ENCODE measurements around the gene TBCD.
"Not testable (repeated sequence)": the region's sequence is repeated elsewhere in the genome, so short reads cannot be mapped to it uniquely, and the experiment has no call there.

Gene TBCD

DNA sequence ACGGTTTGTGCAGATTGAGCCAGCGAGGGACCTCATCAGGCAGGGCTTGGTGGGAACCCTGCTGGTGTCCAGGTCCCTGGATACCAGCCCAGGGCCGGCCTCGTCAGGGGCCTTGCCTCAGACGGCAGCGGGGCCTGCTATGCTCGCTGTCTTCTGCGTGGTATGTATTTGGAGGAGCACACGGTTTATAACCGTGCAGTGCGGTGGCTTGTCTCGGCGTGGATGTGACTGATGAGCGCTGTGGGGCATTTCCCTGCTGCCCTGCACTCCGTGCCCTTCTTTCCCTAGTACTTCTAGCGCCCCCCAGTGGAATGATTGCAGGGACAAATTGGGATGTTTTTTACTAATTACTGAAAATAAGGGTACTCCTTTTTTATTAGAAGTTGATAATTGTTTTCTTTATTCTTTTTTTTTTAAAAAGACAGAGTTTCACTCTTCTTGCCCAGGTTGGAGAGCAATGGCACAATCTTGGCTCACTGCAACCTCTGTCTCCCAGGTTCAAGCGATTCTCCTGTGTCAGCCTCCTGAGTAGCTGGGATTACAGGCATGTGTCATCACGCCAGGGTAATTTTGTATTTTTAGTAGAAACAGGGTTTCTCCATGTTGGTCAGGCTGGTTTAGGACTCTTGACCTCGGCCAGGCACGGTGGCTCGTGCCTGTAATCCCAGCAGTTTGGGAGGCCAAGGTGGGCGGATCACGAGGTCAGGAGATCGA lies 15.3 kb downstream of the TBCD start:
- peak; percentile 54 for DNase-seq (ENCODE audit: low spot score)

DNA sequence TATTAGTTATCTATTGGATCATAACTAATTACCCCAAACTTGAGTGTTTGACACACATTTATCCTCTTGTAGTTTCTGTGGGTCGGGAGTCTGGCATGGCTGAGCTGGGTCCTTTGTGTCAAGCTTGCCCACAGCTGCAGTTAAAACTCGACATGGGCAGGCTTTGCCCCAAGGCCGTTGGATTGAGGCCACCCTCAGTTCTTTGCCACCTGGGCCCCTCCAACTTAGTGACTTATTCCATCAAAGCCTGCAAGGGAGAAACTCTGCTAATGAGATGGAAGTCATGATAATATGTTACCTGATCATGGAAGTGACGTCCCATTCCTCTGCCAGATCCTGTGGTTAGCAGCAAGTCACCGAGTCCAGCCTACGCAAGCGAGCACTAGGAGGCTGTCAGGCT lies 17.2 kb downstream of the TBCD start:
- no peak for DNase-seq (ENCODE audit: low spot score)

DNA sequence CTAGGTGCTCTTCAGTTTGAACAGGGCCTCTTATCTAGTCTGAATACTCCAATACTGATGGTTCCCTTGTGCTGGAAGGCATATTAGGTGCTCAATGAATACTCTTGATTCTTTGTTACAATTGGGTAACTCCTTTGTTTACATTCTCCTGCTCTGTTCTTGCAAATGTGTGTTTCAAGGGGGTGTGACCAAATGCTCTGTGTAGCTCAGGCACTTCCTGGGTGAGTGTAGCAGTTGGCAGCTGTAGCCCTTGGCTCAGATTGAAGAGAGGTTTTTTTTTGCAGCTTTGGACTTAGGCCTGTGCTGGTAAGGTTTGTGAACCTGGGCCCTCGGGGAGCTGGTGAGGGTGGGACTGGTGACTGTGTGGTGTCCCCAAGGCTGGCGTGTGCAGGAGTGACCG lies 20.2 kb downstream of the TBCD start:
- DNase-seq (ENCODE audit: low spot score) = peak; percentile 72

DNA sequence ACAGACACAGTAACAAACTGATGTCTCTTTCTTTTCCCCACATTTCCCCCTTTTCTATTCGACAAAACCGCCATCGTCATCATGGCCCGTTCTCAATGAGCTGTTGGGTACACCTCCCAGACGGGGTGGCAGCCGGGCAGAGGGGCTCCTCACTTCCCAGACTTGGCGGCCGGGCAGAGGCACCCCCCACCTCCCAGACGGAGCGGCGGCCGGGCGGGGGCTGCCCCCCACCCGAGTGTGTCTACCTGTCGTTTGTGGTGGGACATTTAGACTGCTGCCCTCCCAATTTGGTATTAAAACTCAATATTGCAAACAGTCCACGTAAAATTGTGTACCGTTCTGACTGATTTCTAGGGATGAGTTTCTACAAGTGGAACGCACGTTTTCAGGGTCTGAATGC lies 22.6 kb downstream of the TBCD start:
- not testable (repeated sequence) for DNase-seq (ENCODE audit: low spot score)

DNA sequence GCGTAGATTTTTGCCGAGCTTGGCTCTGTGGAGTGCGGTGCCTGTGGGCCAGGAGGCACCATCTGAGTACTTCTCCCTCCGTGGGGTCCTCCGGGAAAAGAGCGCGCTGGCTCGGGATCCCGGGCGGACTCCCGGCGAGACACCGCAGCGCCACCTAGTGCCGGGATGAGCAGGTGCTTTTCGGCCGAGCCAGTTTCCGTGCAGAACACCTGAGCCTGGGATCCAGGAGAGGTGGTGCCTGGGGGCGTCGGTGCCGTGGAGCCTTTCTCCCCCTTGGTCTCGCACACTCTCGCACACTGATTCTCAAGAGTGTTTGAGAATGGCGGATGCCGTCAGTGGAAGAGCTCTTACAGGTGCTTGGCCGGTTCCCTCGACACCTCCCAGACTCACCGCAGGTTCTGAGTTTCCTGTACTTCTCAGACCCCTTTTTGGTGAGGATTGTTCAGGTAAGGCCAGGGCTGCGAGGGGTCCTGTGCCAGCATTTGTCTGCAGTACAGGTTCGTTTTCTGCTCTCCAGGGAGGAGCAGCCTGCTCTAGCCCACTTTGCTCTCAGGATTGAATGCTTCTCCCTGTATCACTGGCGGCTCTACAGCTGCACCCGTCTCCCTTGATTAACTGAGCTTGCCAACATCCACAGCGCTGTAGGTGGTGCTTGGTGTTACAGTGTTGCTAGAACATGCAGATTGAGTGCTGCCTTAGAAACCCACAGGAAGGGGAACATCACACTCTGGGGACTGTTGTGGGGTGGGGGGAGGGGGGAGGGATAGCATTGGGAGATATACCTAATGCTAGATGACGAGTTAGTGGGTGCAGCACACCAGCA lies 23.3 kb downstream of the TBCD start:
- DNase-seq (ENCODE audit: low spot score) = peak; percentile 93

DNA sequence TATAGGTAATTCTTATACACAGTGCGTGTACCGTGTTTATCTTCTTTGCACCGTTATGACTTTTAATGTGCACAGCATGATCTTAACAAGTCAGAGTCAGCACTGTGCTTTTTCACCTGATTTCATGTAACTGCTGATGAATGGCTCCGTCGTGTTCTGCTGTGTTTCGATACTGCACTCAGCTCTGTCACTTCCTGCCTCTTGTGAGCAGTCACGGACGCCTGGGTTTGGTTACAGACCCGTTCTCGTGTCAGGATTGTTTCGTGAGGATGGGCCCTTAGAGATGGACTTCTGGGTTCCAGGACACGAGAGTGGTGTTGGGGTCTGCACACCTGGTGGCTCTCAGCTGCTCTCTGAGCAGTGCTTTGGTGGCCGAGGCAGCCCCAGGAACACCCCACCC lies 24.6 kb downstream of the TBCD start:
- DNase-seq (ENCODE audit: low spot score) = no peak

DNA sequence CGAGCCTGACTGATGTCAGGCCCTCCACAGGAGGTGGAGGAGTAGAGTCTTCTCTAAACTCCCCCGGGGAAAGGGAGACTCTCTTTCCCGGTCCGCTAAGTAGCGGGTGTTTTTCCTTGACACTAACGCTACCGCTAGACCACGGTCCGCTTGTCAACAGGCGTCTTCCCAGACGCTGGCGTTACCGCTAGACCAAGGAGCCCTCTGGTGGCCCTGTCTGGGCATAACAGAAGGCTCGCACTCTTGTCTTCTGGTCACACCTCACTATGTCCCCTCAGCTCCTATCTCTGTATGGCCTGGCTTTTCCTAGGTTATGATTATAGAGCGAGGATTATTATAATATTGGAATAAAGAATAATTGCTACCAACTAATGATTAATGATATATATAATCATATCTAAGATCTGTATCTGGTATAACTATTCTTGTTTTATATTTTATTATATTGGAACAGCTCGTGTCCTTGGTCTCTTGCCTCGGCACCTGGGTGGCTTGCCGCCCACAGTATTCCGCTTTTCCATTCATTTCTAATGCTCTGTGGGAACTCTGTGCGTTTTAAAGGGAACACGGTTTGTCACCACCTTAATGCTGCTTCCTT lies 26.0 kb downstream of the TBCD start:
- DNase-seq (ENCODE audit: low spot score) = not testable (repeated sequence)

DNA sequence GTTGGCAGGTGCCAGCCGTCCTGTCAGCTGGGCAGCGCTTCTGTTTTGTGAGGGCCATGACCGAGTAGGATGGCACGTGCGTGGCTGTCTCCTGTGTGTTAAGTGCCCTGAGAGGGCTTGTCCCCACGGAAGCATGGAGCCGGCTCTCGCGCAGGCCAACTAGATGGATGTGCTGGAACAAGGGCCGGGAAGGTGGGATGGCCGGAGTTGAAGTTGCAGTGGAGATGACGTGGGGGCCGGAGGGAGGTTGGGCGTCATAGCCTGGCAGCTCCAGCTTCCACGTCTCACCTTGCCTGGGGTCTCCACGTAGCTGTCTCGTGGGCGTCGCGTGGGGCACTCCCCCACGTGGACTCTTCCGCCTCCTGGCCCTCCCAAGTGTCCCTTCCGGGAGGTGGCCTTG lies 27.7 kb downstream of the TBCD start:
- DNase-seq (ENCODE audit: low spot score) = no peak

DNA sequence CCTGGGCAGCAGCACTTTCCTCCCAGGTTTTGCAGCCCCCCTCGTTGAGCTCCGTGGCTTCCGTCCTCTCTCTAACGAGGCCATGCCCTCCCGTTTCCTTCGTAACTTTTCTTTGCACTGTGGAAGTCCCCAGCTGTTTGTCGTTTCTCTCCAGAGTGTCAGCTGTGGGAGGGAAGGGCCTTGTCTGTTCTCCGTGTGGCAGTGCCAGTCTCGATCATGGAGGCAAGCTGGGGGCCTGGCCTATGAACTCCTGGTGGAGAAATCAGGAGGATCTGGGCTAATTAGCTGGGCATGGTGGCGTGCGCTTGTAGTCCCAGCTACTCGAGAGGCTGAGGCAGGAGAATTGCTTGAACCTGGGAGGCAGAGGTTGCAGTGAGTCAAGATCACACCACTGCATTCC lies 28.3 kb downstream of the TBCD start:
- no peak for DNase-seq (ENCODE audit: low spot score)

DNA sequence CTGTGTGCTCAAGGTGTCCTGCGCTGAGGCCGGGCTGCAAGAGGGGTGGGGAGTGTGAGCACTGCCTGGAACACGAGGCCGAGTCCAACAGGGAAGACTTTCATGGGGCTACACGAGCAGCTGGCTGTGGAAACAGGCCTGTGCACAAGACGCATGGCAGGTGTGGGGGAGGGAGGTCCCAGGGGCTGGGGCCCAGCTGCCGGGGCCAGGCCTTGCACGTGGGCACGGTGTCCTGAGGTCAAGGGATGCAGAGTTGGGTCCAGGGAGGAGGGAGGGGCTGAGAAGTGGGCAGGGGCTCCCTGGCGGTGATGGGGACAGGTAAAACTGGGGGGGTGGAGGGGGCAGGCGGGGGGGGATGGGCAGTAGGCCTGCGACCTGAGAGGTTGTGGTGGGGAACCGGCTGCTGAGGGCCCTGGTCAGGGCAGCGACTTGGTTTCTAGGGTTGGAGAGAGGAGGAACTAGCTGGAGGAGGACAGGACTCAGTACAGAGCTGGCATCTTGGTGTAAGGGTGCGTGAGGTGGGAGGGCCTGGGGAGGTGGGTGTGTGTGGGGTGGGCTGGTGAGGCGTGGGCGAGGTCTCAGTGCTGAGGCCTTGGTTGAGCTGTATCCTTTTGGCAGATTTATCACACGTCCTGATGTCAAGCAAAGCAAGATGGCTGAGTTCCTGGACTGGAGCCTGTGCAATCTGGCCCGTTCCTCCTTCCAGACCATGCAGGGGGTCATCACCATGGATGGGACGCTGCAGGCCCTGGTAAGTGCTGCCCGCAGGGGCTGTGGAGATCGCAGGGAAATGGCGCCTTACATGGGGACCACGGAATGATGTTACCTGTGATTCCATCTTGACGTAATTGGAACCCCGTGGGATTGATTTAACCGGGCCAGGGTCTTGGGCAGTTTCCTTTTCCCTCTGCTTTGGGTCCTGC lies 29.4 kb downstream of the TBCD start:
- DNase-seq (ENCODE audit: low spot score) = no peak

DNA sequence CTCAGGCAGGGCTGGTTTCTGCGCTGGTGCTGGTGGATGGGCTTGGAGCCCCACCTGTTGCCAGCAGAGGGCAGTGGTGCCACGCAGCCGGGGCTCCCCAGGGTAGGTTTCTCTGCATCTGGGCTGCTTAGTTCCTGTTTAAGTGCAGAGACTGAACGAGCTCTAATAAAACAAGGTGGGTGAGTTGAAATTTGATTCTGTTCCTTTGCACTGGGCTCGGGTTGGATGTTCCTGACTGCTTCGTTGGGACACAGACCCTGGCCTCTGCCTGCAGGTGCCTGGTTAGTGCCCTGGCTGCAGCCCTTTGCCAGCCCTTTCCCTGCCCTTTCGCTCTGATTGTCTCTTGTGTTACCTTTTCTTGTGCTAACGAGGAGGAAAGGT lies 30.0 kb downstream of the TBCD start:
- DNase-seq (ENCODE audit: low spot score) = peak; percentile 97

DNA sequence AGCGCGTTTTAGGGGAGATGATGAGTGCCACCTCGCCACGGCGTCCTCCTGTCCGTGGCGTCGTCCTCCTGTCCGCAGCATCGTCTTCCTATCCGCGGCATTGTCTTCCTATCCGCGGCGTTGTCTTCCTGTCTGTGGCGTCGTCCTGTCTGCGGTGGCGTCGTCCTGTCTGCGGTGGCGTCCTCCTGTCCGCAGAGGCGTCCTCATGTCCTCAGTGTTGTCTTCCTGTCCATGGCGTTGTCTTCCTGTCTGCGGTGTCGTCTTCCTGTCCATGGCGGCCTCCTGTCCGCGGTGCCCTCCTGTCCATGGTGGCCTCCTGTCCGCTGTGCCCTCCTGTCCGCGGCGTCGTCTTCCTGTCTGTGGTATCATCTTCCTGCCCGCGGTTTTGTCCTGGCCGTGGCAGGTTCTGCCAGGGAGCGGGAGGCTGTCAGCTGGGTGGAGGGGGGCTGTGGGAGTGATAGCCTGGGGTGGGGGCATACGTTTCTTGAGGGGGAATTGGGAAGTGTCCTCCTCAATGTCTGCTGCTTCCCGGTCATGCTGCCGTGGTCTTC lies 30.9 kb downstream of the TBCD start:
- no peak for DNase-seq (ENCODE audit: low spot score)

DNA sequence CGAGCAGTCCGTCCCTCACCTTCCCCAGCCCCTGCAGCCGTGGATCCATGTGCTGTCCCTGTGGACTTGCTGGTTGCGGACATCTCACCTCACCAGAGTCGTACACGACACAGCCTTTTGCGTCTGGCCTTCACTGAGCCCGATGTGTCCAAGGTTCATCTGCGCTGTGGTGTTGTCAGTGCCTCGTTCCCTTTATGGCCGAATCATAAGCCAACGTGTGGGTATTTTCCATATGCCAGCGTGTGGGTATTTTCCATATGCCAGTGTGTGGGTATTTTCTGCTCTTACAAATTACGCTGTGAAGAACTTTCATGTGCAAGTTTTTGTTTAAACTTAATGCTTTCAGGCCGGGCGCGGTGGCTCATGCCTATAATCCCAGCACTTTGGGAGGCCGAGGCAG lies 31.6 kb downstream of the TBCD start:
- no peak for DNase-seq (ENCODE audit: low spot score)

DNA sequence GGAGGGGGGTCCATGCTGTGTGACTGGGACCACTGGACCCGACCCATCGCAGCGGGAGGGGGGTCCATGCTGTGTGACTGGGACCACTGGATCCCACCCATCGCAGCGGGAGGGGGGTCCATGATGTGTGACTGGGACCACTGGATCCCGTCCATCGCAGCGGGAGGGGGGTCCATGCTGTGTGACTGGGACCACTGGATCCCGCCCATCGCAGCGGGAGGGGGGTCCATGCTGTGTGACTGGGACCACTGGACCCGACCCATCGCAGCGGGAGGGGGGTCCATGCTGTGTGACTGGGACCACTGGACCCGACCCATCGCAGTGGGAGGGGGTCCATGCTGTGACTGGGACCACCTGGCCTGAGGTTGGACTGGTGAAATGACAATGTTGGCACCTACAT lies 33.7 kb downstream of the TBCD start:
- DNase-seq (ENCODE audit: low spot score) = not testable (repeated sequence)

DNA sequence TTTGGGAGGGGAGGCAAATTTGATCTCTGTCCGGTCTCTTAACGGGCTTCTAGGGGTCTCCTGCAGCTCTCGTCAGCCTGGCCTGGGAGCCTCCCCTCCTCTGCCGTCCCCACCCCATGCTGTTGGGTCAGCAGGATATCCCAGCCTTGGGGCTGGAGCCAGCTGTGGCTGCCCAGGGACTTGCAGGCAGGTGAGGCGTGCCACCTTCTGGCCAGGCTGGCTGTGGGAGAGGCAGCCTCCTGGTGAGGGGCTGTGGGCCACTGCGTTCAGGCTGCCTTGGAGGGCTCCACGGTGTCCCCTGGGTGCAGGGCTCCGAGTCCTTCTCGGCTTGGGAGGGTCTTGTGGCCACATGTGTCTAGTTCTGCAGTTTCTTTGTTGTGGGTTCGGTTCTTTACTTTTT lies 34.6 kb downstream of the TBCD start:
- DNase-seq (ENCODE audit: low spot score) = no peak

DNA sequence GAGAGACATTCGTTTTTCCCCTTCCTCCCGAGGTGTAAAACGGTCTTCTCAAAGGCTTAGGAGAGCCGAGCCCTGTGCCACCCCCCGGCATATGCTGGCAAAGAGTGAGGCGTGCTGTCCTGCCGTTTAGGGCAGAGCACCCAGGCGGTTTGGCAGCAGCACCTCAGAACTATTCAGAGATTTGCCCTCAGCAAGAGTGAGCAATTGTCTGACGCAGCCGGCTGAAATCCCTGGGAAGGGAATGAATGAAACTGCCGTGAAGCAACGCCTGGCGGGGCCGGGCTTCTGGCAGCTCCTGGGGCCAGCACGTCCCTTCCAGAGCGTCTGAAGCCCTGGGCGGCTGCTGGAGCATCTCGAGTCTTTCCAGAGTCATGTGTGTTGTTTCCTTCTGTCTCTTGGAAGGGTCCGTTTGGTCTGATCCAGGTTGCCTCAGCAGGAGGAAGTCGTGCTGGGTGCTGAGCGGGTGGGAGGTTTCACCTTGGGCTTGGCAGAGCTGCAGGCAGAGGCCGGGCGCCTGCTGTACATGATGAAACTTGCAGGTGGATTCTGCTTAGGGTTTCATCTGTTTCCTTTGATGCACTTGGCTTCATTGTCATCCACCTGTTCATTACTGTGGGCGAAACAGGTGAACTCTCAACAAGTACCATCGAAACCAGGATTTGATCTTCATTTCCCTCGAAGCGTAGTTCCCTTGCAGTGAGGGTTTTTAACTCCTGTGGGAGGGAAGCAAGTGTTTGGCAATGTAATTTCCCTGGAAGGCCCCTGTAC lies 35.4 kb downstream of the TBCD start:
- no peak for DNase-seq (ENCODE audit: low spot score)

DNA sequence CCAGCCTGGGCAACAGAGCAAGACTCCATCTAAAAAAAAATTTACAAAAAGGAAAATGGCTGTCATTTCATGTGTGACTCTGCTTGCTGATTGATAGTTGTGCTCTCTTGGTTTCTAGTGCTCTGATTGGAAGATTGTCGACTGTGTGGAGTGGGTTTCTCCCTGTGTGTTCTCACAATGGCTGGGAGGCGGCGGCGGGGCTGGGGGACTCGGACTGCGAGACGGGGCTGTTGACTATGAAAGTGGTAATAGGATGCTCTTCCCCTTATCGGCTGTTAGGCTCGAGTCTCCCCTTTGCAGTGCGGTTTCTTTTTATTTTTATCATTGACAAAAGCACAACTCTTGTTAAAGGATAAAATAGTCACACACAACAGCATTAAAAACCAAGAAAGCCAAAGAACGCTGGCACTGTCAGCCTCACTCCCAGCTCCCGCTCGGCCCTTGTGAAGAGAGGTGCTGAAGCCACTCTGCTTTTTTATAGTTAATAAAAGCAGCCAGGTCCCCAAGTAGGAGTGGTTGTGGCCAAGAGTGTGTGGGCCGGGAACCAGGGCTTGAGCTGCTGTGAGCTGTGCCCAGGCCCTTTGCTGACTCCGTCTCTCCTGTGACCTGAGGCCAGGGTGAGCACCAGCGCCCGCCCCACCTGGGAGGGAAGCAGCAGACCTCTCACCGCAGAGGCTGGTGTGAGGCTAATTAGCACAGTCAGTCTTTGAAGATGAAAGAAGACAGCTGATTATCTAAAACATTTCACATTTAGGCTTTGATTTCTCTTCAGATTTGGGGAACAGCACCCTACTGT lies 36.5 kb downstream of the TBCD start:
- DNase-seq (ENCODE audit: low spot score) = no peak

DNA sequence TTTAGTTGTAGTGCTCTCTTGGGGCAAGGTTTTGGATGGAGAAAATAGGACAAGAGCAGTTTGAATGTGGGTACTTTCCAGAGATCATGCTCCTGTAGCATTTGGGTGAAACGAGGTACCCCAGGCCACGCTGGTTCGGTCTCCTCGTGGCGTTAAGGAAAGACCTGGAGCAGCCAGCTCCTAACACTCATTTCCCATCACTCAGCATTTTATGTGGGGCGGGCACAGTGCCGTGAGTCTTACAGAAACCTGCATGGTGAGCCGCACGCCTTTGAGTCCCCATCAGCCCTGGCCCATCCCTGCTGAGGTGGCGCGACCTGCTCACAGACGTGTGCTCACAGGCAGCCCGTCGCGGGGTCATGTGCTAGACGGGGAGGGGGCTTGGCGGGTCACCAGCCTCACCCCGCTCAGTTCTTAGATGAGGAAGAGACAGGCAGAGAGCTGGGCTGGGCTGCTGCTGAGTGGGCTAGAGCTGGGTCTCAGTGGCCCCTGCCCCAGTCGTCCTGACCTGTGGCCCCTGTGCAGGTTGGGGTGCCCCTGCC lies 37.3 kb downstream of the TBCD start:
- DNase-seq (ENCODE audit: low spot score) = no peak

DNA sequence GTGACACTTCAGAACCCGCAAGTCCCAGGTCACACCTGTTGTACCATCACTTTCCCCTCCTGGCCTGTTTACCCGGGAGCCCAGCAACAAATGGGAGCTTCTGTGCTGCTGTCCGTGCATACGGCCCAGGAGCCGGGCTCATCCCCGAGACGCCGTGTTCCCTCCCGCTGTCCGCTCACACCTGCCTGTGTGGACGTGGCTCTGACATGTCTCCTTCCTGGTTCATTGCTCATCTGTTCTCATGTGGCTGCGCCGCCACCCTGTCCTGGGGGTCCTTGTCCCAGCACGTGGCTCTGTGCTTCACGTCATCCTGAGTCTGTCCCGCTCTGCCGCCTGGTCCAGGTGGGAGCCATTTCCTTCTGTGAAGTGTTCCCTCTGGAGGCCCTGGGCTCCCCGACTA lies 37.9 kb downstream of the TBCD start:
- no peak for DNase-seq (ENCODE audit: low spot score)

DNA sequence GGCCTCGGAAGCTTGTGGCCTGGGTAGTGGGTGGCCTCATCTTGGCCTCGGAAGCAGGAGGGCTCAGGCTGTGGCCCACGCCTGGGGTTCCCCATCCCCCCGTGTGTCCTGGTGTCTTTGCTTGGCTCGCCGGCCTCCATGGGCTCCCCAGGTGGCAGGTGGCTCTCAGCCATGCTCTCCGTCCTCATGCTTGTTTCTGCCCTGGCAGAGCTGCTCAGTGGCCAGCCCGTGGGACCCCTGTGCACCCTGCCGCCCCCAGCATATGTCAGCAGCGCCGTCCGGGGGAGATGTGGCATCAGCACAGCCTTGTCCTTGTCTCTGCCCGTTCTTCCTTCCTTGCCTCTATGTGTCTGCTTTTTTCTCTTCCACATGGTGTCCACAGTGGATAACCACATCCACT lies 38.5 kb downstream of the TBCD start:
- no peak for DNase-seq (ENCODE audit: low spot score)

Data from HuH-7.5 (cell line).